ENCODE measurements around the gene CEACAM19.

DNA sequence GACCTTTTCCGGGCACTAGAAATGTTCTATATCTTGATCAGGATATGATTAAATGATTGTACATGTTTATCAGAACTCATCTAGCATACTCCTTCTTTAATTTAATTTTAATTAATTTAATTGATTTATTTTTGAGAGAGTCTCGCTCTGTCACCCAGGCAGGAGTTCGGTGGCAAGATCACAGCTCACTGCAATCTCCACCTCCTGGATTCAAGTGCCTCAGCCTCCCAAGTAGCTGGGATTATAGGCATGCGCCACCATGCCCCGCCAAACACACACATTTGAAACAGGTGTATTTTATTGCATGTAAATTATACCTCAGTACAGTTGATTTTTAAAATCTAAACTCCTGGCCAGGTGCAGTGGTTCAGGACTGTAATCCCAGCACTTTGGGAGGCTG, 59.8 kb downstream of the CEACAM19 start:
- TF ChIP-seq, protein P1, sequence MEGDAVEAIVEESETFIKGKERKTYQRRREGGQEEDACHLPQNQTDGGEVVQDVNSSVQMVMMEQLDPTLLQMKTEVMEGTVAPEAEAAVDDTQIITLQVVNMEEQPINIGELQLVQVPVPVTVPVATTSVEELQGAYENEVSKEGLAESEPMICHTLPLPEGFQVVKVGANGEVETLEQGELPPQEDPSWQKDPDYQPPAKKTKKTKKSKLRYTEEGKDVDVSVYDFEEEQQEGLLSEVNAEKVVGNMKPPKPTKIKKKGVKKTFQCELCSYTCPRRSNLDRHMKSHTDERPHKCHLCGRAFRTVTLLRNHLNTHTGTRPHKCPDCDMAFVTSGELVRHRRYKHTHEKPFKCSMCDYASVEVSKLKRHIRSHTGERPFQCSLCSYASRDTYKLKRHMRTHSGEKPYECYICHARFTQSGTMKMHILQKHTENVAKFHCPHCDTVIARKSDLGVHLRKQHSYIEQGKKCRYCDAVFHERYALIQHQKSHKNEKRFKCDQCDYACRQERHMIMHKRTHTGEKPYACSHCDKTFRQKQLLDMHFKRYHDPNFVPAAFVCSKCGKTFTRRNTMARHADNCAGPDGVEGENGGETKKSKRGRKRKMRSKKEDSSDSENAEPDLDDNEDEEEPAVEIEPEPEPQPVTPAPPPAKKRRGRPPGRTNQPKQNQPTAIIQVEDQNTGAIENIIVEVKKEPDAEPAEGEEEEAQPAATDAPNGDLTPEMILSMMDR (IDR thresholded peaks at IDR 0.05), result no peak
- TF ChIP-seq POLR2A (IDR thresholded peaks at IDR 0.05) (no peak), EP300 (IDR thresholded peaks at IDR 0.05) (no peak)

All from ovary (tissue), 3 donors.